Measurements from ENCODE around the gene FSD1.
A peak's percentile ranks its signal among the peaks of the same experiment; 100 is the strongest.
"Not testable (repeated sequence)": the region's sequence is repeated elsewhere in the genome, so short reads cannot be mapped to it uniquely, and the experiment has no call there.

Gene FSD1

GRCh38 chr19:4326837-4327251, 22.4 kb downstream of the FSD1 start:
- no peak for TF ChIP-seq CTCF (IDR thresholded peaks at IDR 0.05; ENCODE audit: low read length, missing control alignments)
- H3K4me3 ChIP-seq (replicated peaks; ENCODE audit: low read depth, low read length), result peak overlapping the region; percentile 14
- DNase-seq (ENCODE audit: low read depth), result no peak

- peak overlapping the region; percentile 52 for H3K4me3 ChIP-seq (replicated peaks; ENCODE audit: low read depth, low read length)
- TF ChIP-seq CTCF (IDR thresholded peaks at IDR 0.05; ENCODE audit: low read length, missing control alignments), result no peak
- DNase-seq (ENCODE audit: low read depth), result peak; percentile 70
These were observed 23.0 kb downstream of the FSD1 start for GRCh38 chr19:4327252-4327876.

GRCh38 chr19:4327877-4328242, 23.5 kb downstream of the FSD1 start:
- peak overlapping the region; percentile 52 for H3K4me3 ChIP-seq (replicated peaks; ENCODE audit: low read depth, low read length)
- no peak for DNase-seq (ENCODE audit: low read depth)
- no peak for TF ChIP-seq CTCF (IDR thresholded peaks at IDR 0.05; ENCODE audit: low read length, missing control alignments)

GRCh38 chr19:4328243-4328990, 24.0 kb downstream of the FSD1 start:
- DNase-seq (ENCODE audit: low read depth), result peak; percentile 97
- H3K4me3 ChIP-seq (replicated peaks; ENCODE audit: low read depth, low read length), result peak overlapping the region; percentile 60
- TF ChIP-seq CTCF (IDR thresholded peaks at IDR 0.05; ENCODE audit: low read length, missing control alignments), result no peak

- not testable (repeated sequence) for DNase-seq (ENCODE audit: low read depth)
- peak overlapping the region; percentile 60 for H3K4me3 ChIP-seq (replicated peaks; ENCODE audit: low read depth, low read length)
These were observed 24.7 kb downstream of the FSD1 start for GRCh38 chr19:4328991-4329681.

- no peak overlapping the region for H3K4me3 ChIP-seq (replicated peaks; ENCODE audit: low read depth, low read length)
- no peak for DNase-seq (ENCODE audit: low read depth)
- TF ChIP-seq CTCF (IDR thresholded peaks at IDR 0.05; ENCODE audit: low read length, missing control alignments), result no peak
These were observed 25.5 kb downstream of the FSD1 start for GRCh38 chr19:4329858-4330257.

- no peak for TF ChIP-seq CTCF (IDR thresholded peaks at IDR 0.05; ENCODE audit: low read length, missing control alignments)
- no peak overlapping the region for H3K4me3 ChIP-seq (replicated peaks; ENCODE audit: low read depth, low read length)
- DNase-seq (ENCODE audit: low read depth), result no peak
These were observed 30.7 kb downstream of the FSD1 start for GRCh38 chr19:4334929-4335570.
